HepG2 (cell line): ENCODE results near the gene R3HDM4. TPM values are rescaled to one million over a fixed set of nuclear protein-coding genes. Genes with fewer than 3 reads are reported as not detected.
A peak's percentile ranks its signal among the peaks of the same experiment; 100 is the strongest.

Experiments used
- AFF4 ChIP-seq: sonication (generic); formaldehyde crosslinking; IDR thresholded peaks from 2 replicates; pipeline ENCODE4 v1.4.0; 2020; ENCODE audit warnings: missing genetic modification reagents
- DRAP1 ChIP-seq: IDR thresholded peaks from 2 replicates; pipeline ENCODE4 v1.6.1; 2016; ENCODE audit warnings: missing genetic modification reagents, missing compliant biosample characterization
- FOSL2 ChIP-seq: sonication (generic); formaldehyde crosslinking; IDR thresholded peaks from 2 replicates; pipeline ENCODE4 v1.4.0; 2020; ENCODE audit warnings: missing genetic modification reagents
- MTF1 ChIP-seq: sonication (generic); formaldehyde crosslinking; IDR thresholded peaks from 2 replicates; pipeline ENCODE4 v1.5.0; 2020; ENCODE audit warnings: missing genetic modification reagents
- MZF1 ChIP-seq: sonication (generic); formaldehyde crosslinking; IDR thresholded peaks from 2 replicates; pipeline ENCODE4 v1.8.1; 2023; ENCODE audit warnings: mild to moderate bottlenecking, missing genetic modification reagents, borderline replicate concordance
- PBX3 ChIP-seq: sonication (generic); formaldehyde crosslinking; IDR thresholded peaks from 2 replicates; pipeline ENCODE4 v1.8.1; 2023; ENCODE audit warnings: missing genetic modification reagents, inconsistent platforms, borderline replicate concordance
- PCBP2 ChIP-seq: fragments of 200-400 bp; formaldehyde crosslinking; optimal IDR thresholded peaks from 2 replicates; pipeline ENCODE3; 2018; ENCODE audit warnings: low read length, low read depth; ENCODE audit not compliant: poor library complexity, severe bottlenecking
- PHF21A ChIP-seq: sonication (generic); formaldehyde crosslinking; IDR thresholded peaks from 2 replicates; pipeline ENCODE4 v1.5.0; 2020; ENCODE audit warnings: mild to moderate bottlenecking, missing genetic modification reagents
- SNAPC4 ChIP-seq: sonication (generic); formaldehyde crosslinking; IDR thresholded peaks from 2 replicates; pipeline ENCODE4 v1.4.0; 2020; ENCODE audit warnings: mild to moderate bottlenecking, missing genetic modification reagents
- SOX6 ChIP-seq, 2 experiments: fragments of 450-650 bp in 1 of 2; sonication (generic) in 1 of 2; formaldehyde crosslinking in 1 of 2; IDR thresholded peaks; 2 replicates each; pipeline versions ENCODE4 v1.4.0 to v1.6.1; 2017 to 2020; ENCODE audit warnings: antibody characterized with exemption in 1 of 2, mild to moderate bottlenecking in 1 of 2, missing genetic modification reagents in 1 of 2
- ZFAT ChIP-seq: sonication (generic); formaldehyde crosslinking; conservative IDR thresholded peaks from 2 replicates; pipeline ENCODE4 v1.8.1; 2023; ENCODE audit warnings: missing genetic modification reagents, inconsistent platforms
- ZFYVE20 ChIP-seq: sonication (generic); formaldehyde crosslinking; IDR thresholded peaks from 2 replicates; pipeline ENCODE4 v1.8.0; 2023; ENCODE audit warnings: low read depth, mild to moderate bottlenecking, moderate library complexity, missing genetic modification reagents, borderline replicate concordance
- ZNF101 ChIP-seq: sonication (generic); formaldehyde crosslinking; IDR thresholded peaks from 2 replicates; pipeline ENCODE4 v1.4.0; 2020; ENCODE audit warnings: mild to moderate bottlenecking, low read depth, missing genetic modification reagents, borderline replicate concordance
- ZNF615 ChIP-seq: sonication (generic); formaldehyde crosslinking; IDR thresholded peaks from 2 replicates; pipeline ENCODE4 v1.5.0; 2020; ENCODE audit warnings: mild to moderate bottlenecking, missing genetic modification reagents, borderline replicate concordance
- ZNF737 ChIP-seq: sonication (generic); formaldehyde crosslinking; IDR thresholded peaks from 2 replicates; pipeline ENCODE4 v1.5.0; 2020; ENCODE audit warnings: missing genetic modification reagents, mild to moderate bottlenecking, borderline replicate concordance
- ZNF75D ChIP-seq: sonication (generic); formaldehyde crosslinking; IDR thresholded peaks from 2 replicates; pipeline ENCODE4 v1.8.1; 2023; ENCODE audit warnings: missing genetic modification reagents, mild to moderate bottlenecking, borderline replicate concordance
- ZNF839 ChIP-seq: sonication (generic); formaldehyde crosslinking; IDR thresholded peaks from 2 replicates; pipeline ENCODE4 v1.4.0; 2020; ENCODE audit warnings: missing genetic modification reagents, mild to moderate bottlenecking, borderline replicate concordance
- polyA plus RNA-seq, 8 experiments: library from polyadenylated mRNA; depleted of rRNA in 3 of 8; stranded (reverse) in 7 of 8; unstranded in 1 of 8; fragments of >200 nt; fragmentation: Illumina TruSeq in 4 of 8; extraction: Trizol in 4 of 8; gene quantifications; 2 replicates each; pipeline versions ENCODE4 v1.2.1 to v1.2.3, GENCODE V29; 2011 to 2016; ENCODE audit warnings: low read depth in 4 of 8, missing spikeins in 1 of 8, mixed read lengths in 1 of 8; ENCODE audit not compliant: insufficient read depth in 1 of 8
- total RNA-seq, 5 experiments: library from RNA; depleted of rRNA; stranded (reverse); fragments of >200 nt; fragmentation: Illumina TruSeq; extraction: Trizol; gene quantifications; 2 replicates each; pipeline ENCODE4 v1.2.3, GENCODE V29; 2016; ENCODE audit warnings: low read depth in 1 of 5

The R3HDM4 gene
- total and polyA plus RNA-seq, 2 of the 13 experiments (the other 11 are each of a cell fraction or from before 2014, with no cell fraction given): 26.2 to 26.9 TPM

GRCh38 chr19:917323-918151 lies 4.5 kb upstream of the R3HDM4 start, which contains the start of gene KISS1R (continued):
- TF ChIP-seq ZFAT (CRISPR knock-in tag): 0 out of 2 replicates have a peak, but pooled peaks have one; percentile 62
- peak; percentile 43; the same call in 1 of the 2 replicates for TF ChIP-seq AFF4 (CRISPR knock-in tag)
- TF ChIP-seq FOSL2 (CRISPR knock-in tag): no peak
- no peak for TF ChIP-seq SOX6 (IDR thresholded peaks at IDR 0.05)
- peak; percentile 53; the same call in 1 of the 2 replicates for TF ChIP-seq SOX6 (CRISPR knock-in tag; IDR thresholded peaks at IDR 0.05)
- no peak for TF ChIP-seq ZNF75D (CRISPR knock-in tag)
- no peak for TF ChIP-seq ZNF101 (CRISPR knock-in tag)
- no peak for TF ChIP-seq PCBP2
- peak; percentile 21; the same call in 1 of the 2 replicates for TF ChIP-seq ZNF615 (CRISPR knock-in tag)
- TF ChIP-seq SNAPC4: no peak
- no peak for TF ChIP-seq MZF1 (CRISPR knock-in tag)
- TF ChIP-seq PHF21A (CRISPR knock-in tag): peak; percentile 89
- TF ChIP-seq ZNF737 (CRISPR knock-in tag): no peak
- no peak for TF ChIP-seq PBX3 (CRISPR knock-in tag)
- TF ChIP-seq ZFYVE20: no peak
- peak; percentile 52; the same call in 1 of the 2 replicates for TF ChIP-seq ZNF839 (CRISPR knock-in tag)
- TF ChIP-seq MTF1: 0 out of 2 replicates have a peak, but pooled peaks have one; percentile 51
- TF ChIP-seq DRAP1 (CRISPR knock-in tag): no peak
